Spleen (tissue), 11 donors: Measurements from ENCODE around the gene MT1H. TPM values are rescaled to one million over a fixed set of nuclear protein-coding genes. Genes with fewer than 3 reads are reported as not detected.

Experiments
- DNase-seq: peaks from one replicate; pipeline ENCODE4 v3.0.0-alpha.2; 2020
- H3K27ac ChIP-seq, 8 donors: fragments of 200-600 bp; sonication (generic) in 7 of 8; 1 replicate in 4 of 8; 2 replicates in 4 of 8; pipeline versions ENCODE4 v1.5.0 to v1.8.0; 2016 to 2021; ENCODE audit warnings: inconsistent platforms in 4 of 8, mild to moderate bottlenecking in 4 of 8, moderate library complexity in 1 of 8
- H3K27me3 ChIP-seq, 7 donors: fragments of 200-600 bp; sonication (generic) in 6 of 7; replicated peaks in 1 of 7; 1 replicate in 4 of 7; 2 replicates in 3 of 7; pipeline versions ENCODE4 v1.5.0 to v1.8.0; 2016 to 2021; ENCODE audit warnings: inconsistent platforms in 3 of 7, mild to moderate bottlenecking in 1 of 7
- H3K36me3 ChIP-seq, 6 donors: fragments of 200-600 bp; sonication (generic) in 5 of 6; 1 replicate in 4 of 6; 2 replicates in 2 of 6; pipeline versions ENCODE4 v1.5.0 to v1.8.0; 2016 to 2021; ENCODE audit warnings: inconsistent platforms in 2 of 6
- H3K4me1 ChIP-seq, 6 donors: fragments of 200-600 bp; sonication (generic) in 5 of 6; 1 replicate in 3 of 6; 2 replicates in 3 of 6; pipeline versions ENCODE4 v1.5.0 to v1.8.0; 2016 to 2021; ENCODE audit warnings: inconsistent platforms in 3 of 6
- H3K4me3 ChIP-seq, 8 donors: fragments of 200-600 bp; sonication (generic) in 7 of 8; 1 replicate in 4 of 8; 2 replicates in 4 of 8; pipeline versions ENCODE4 v1.5.0 to v1.8.0; 2016 to 2021; ENCODE audit warnings: inconsistent platforms in 4 of 8, mild to moderate bottlenecking in 4 of 8, moderate library complexity in 2 of 8
- H3K9me3 ChIP-seq, 8 donors: fragments of 200-600 bp; sonication (generic) in 7 of 8; 1 replicate in 4 of 8; 2 replicates in 4 of 8; pipeline versions ENCODE4 v1.5.0 to v1.8.0; 2016 to 2021; ENCODE audit warnings: inconsistent platforms in 4 of 8
- CTCF ChIP-seq, 11 experiments: fragments of 200-600 bp in 7 of 11; fragments of 450-650 bp in 4 of 11; sonication (generic) in 4 of 11; IDR thresholded peaks in 8 of 11; conservative IDR thresholded peaks in 3 of 11; 1 replicate in 7 of 11; 2 replicates in 4 of 11; pipeline versions ENCODE4 v1.4.0 to v1.8.0; 2016 to 2021; ENCODE audit warnings: antibody characterized with exemption in 11 of 11, inconsistent platforms in 4 of 11, mild to moderate bottlenecking in 1 of 11
- POLR2A ChIP-seq, 3 donors: fragments of 450-650 bp; IDR thresholded peaks; one replicate each; pipeline ENCODE4 v1.5.1; 2017; ENCODE audit warnings: antibody characterized with exemption in 3 of 3, mild to moderate bottlenecking in 1 of 3
- POLR2AphosphoS5 ChIP-seq, 3 donors: sonication (generic); formaldehyde crosslinking; IDR thresholded peaks; one replicate each; pipeline ENCODE4 v1.5.1; 2017; ENCODE audit warnings: antibody characterized with exemption in 3 of 3
- WGBS, 5 donors: extraction: QIAGEN DNeasy Blood & Tissue Kit in 3 of 5; methylation state at CpG; one replicate each; pipeline versions ENCODE4 v1.1.5 to v1.1.7; 2013 to 2018; 5-methylcytosine and 5-hydroxymethylcytosine counted together
- intact Hi-C: fragments of 100-400 bp; cut with DNase I; formaldehyde crosslinking; loops from one replicate; pipeline ENCODE4 v1.15.0; 2023; ENCODE audit warnings: low total_unique reads
- polyA plus RNA-seq, 3 donors: library from polyadenylated mRNA; stranded (reverse); fragments of 200-250 nt; gene quantifications; one replicate each; pipeline ENCODE4 v1.2.1, GENCODE V29; 2013
- total RNA-seq, 7 donors: library from RNA; depleted of rRNA in 3 of 7; stranded (reverse); fragments of >200 nt in 3 of 7; fragmentation: NEBNext Ultra II Directional in 4 of 7; extraction: Animal tissue kit (Norgen Biotek cat#: 25700) in 4 of 7; gene quantifications; one replicate each; pipeline versions ENCODE4 v1.1.0 to v1.2.1, GENCODE V29; 2016 to 2021
- donor health status: healthy with polysubstance abuse.
- donor health status: DM: no; HTN: no; CAD: no; lungs with moderate emphysema.
- donor health status: DM: no; HTN: no; CAD: no.
- donor health status: Bipolar disorder and iron deficiency.
- donor health status: healthy.
- donor health status: DM: no; HTN: no; CAD: no.
- donor health status: DM: yes; HTN: yes; CAD: no.

The MT1H gene
- total and polyA plus RNA-seq, 10 donors = 0.54 to 1.1 (median 0.96) TPM; not detected in 7

GRCh38 chr16:56640076-56640475 is 29.5 kb upstream of the MT1H start:
- intact Hi-C loops = no loop called here
- H3K4me1 ChIP-seq = peaks cover 16 to 45% (median 35%) of the 10 kb centered on the region in 6 donors
- no peak overlapping the region for H3K27ac ChIP-seq
- H3K4me3 ChIP-seq = no peak overlapping the region
- TF ChIP-seq CTCF (IDR thresholded peaks at IDR 0.05 in 8 of 11, conservative IDR thresholded peaks at IDR 0.05 in 3 of 11) (no peak), POLR2AphosphoS5 (IDR thresholded peaks at IDR 0.05) (no peak), POLR2A (IDR thresholded peaks at IDR 0.05) (no peak)
- peaks cover 5 to 90% (median 52%) of the 10 kb centered on the region in 7 donors for H3K27me3 ChIP-seq
- WGBS, 5 donors = 84 to 96% (median 90%) methylated on average over 1 of the region's 1 CpG
- H3K36me3 ChIP-seq = no peaks in the 10 kb centered on the region
- H3K9me3 ChIP-seq = no peaks in the 10 kb centered on the region
- no peak for DNase-seq

- TF ChIP-seq CTCF (IDR thresholded peaks at IDR 0.05 in 8 of 11, conservative IDR thresholded peaks at IDR 0.05 in 3 of 11) (no peak), POLR2AphosphoS5 (IDR thresholded peaks at IDR 0.05) (no peak), POLR2A (IDR thresholded peaks at IDR 0.05) (no peak)
- H3K9me3 ChIP-seq = no peaks in the 10 kb centered on the region
- intact Hi-C loops = no loop called here
- no peaks in the 10 kb centered on the region for H3K36me3 ChIP-seq
- H3K4me3 ChIP-seq = no peak overlapping the region
- WGBS, 5 donors = 84 to 98% (median 94%) methylated on average over 2 of the region's 2 CpGs
- H3K4me1 ChIP-seq = peaks cover 9 to 34% (median 27%) of the 10 kb centered on the region in 6 donors
- H3K27ac ChIP-seq = no peak overlapping the region
- DNase-seq = no peak
- H3K27me3 ChIP-seq = peaks cover 0 to 89% (median 41%) of the 10 kb centered on the region in 7 donors
Measured at GRCh38 chr16:56641166-56641565, 28.4 kb upstream of the MT1H start.

- H3K27me3 ChIP-seq = peaks cover 0 to 87% (median 28%) of the 10 kb centered on the region in 7 donors
- intact Hi-C loops = no loop called here
- peak overlapping the region; percentile 1 to 63 (median 26) for H3K4me3 ChIP-seq
- WGBS, 5 donors = 6 to 10% (median 9%) methylated on average over 23 to 42 of the region's 42 CpGs
- peak overlapping the region in 2 of 8 donors; percentile 6 to 48 for H3K27ac ChIP-seq
- DNase-seq = peak; percentile 92
- peaks cover 9 to 28% (median 21%) of the 10 kb centered on the region in 6 donors for H3K4me1 ChIP-seq
- H3K9me3 ChIP-seq = no peaks in the 10 kb centered on the region
- TF ChIP-seq CTCF (IDR thresholded peaks at IDR 0.05 in 8 of 11, conservative IDR thresholded peaks at IDR 0.05 in 3 of 11) (peak in 10 of 11 experiments; percentile 20 to 54 (median 24)), POLR2A (IDR thresholded peaks at IDR 0.05) (no peak), POLR2AphosphoS5 (IDR thresholded peaks at IDR 0.05) (peak in 2 of 3 donors; percentile 62 to 78)
- H3K36me3 ChIP-seq = no peaks in the 10 kb centered on the region
Measured at GRCh38 chr16:56643080-56643778, 26.4 kb upstream of the MT1H start.

- no peak for DNase-seq
- Histone ChIP-seq H3K27me3 (peaks cover 0 to 87% (median 25%) of the 10 kb centered on the region in 7 donors), H3K4me1 (peaks cover 4 to 22% (median 16%) of the 10 kb centered on the region in 6 donors), H3K27ac (peak overlapping the region in 1 of 8 donors; percentile 48), H3K9me3 (no peaks in the 10 kb centered on the region), H3K4me3 (peak overlapping the region in 2 of 8 donors; percentile 12 to 63), H3K36me3 (no peaks in the 10 kb centered on the region)
- 36 to 69% (median 39%) methylated on average over 5 of the region's 5 CpGs for WGBS, 5 donors
- intact Hi-C loops = no loop called here
- TF ChIP-seq CTCF (IDR thresholded peaks at IDR 0.05 in 8 of 11, conservative IDR thresholded peaks at IDR 0.05 in 3 of 11) (no peak), POLR2A (IDR thresholded peaks at IDR 0.05) (no peak), POLR2AphosphoS5 (IDR thresholded peaks at IDR 0.05) (no peak)
Measured at GRCh38 chr16:56643833-56644232, 25.8 kb upstream of the MT1H start.
